ENCODE measurements around the gene TMEM253.
A peak's percentile ranks its signal among the peaks of the same experiment; 100 is the strongest.

The TMEM253 gene

DNA sequence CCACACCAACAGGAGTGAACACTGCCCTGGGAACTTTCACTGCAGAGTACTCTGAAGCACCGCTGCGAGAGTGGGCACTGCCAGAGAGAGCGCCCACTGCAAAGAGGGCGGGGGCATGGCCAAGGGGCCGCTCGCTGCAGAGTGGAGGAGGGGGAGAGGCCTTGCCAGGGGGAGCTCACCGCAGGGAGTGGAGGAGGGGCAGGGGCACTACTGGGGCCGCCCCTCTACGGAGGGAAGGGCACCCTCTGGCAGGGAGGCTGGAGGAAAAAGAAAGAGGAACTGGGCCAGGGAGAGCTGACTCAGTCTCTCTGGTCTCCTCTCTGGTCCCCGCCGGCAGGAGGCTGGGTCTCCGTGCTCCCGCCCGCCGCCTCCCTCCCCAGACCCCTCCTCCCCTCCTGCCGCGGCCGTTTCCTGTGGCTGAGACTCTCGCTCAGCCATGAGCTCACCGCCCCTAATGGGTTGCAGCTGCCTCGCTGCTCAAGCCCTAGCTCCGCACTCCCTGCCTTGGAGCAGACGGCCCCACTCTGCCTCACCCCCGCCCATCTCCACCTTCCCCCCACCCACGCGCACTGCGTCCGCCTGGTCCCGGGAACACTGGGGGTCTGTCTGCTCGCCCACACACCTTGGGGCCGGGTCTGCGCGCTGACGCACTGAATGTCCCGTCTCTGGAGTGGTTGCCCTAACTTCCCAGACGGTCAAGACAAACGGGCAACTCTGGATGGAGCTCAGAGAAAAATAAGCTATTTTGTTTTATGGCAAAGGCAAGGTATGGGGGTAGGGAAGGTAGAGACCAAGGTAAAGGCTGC, 29.4 kb upstream of the TMEM253 start:
- peak; percentile 56 for DNase-seq

DNA sequence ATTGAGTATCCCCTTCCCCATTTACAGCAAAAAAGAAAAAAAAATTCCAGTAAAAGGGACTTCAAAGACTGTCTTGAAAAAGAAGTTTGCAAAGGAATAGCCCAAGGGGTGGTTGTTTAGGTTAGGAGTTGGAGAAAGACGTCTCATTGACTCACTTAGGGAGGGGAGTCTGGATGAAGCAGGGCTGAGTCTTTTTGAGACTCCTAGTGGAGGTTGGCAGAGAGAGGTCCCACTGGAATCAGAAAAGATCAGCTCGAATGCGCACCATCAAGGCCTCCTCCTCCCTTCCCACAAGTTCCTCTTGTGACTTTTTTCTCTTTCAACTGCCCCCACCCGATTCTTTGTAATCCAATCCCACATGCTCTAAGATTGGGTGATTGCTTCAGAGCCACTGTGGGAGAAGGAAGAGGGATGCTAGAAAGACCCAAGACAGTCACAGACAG, 28.8 kb upstream of the TMEM253 start:
- no peak for DNase-seq

DNA sequence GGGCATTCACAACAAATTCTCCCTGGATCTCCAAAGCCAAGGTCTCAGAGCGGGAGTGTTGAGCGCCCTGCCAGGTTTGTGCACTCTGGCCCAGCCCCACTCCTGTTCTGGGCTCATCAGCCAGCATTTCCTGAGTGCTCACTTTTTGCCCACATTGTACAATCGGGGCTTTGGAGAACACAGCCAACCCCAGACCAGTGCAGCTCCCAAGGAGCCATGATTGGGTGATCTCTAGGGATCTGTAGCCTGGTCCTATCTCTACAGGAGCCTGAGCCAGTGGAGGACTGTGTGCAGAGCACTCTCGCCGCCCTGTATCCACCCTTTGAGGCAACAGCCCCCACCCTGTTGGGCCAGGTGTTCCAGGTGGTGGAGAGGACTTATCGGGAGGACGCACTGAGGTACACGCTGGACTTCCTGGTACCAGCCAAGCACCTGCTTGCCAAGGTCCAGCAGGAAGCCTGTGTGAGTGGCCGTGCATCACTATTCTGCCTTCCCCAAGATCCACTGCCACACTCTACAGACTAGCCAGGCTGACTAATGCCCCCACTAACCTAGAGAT, 28.0 kb upstream of the TMEM253 start:
- no peak for DNase-seq

DNA sequence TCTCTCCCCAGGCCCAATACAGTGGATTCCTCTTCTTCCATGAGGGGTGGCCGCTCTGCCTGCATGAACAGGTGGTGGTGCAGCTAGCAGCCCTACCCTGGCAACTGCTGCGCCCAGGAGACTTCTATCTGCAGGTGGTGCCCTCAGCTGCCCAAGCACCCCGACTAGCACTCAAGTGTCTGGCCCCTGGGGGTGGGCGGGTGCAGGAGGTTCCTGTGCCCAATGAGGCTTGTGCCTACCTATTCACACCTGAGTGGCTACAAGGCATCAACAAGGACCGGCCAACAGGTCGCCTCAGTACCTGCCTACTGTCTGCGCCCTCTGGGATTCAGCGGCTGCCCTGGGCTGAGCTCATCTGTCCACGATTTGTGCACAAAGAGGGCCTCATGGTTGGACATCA, 26.9 kb upstream of the TMEM253 start:
- DNase-seq, result no peak

DNA sequence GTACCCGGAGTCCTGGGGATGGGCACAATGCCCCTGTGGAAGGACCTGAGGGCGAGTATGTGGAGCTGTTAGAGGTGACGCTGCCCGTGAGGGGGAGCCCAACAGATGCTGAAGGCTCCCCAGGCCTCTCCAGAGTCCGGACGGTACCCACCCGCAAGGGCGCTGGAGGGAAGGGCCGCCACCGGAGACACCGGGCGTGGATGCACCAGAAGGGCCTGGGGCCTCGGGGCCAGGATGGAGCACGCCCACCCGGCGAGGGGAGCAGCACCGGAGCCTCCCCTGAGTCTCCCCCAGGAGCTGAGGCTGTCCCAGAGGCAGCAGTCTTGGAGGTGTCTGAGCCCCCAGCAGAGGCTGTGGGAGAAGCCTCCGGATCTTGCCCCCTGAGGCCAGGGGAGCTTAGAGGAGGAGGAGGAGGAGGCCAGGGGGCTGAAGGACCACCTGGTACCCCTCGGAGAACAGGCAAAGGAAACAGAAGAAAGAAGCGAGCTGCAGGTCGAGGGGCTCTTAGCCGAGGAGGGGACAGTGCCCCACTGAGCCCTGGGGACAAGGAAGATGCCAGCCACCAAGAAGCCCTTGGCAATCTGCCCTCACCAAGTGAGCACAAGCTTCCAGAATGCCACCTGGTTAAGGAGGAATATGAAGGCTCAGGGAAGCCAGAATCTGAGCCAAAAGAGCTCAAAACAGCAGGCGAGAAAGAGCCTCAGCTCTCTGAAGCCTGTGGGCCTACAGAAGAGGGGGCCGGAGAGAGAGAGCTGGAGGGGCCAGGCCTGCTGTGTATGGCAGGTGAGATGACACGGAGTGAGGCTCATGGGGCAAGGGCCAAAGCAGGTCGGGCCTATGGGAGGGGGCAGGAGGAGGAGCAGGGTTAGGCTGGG, 26.2 kb upstream of the TMEM253 start:
- DNase-seq, result no peak

DNA sequence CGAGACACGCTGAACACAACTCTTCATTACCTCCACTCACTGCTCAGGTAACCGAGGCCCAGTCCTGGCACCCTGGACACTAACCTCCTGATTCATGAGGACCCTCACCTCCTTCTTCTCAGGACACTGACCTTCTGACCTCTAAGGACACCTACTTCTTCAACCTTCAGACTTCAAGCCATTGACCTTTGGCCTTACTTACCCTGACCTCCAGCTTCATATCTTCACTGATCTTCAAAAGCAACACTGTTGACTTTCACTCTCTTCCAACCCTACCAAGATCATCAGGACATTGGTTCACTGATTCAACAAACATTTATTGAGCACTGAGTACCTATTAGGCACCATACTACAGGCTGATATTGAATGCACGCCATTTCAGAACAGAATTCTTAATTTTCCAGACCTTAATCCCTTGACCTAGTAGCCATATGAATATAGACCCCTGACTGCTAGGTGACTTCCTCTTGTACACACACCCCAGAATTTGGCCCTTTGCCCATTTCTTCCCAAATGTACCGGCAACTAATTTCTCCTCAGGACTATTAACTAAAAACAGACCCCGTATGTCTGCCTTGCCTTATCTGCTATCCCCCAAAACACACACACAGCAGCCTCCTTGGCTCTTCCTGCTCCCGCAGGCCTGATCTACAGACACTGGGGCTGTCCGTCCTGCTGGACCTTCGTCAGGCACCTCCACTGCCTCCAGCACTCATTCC, 25.0 kb upstream of the TMEM253 start:
- no peak for DNase-seq

DNA sequence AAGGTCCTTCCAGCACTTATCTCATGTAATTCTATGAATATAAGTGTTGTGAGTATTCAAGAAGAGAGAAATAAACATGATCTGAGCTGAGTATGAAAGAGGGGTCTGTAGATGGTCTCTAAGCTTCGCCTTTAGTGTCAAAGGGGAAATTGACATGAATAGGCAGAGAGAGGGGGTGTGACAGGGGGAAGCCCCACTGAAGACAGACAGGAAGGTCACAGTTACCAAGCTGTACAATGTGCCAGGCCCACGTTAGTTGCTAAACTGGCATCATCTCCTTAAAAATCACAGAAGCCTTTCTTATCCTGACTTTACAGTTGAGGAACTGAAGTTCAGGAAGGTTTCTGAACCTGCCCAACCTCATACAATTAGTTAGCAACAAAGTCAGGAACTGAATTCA, 23.2 kb upstream of the TMEM253 start:
- DNase-seq, result no peak

DNA sequence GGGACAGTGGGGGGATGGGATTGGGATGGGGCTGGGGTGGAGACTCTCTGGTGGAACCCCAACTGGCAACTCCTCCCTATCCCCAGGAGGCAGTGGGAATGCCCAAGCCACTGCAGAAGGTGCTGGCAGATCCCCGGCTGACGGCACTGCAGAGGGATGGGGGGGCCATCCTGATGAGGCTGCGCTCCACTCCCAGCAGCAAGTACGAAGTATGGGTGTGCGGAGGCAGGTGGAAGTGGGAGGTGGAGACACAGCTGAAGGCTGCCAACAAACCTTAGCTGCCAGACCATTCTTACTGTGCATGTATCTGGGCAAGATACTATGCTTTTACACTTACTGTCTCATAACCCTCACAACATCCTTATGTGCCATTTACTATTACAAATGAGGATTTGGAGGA, 22.6 kb upstream of the TMEM253 start:
- DNase-seq, result no peak

DNA sequence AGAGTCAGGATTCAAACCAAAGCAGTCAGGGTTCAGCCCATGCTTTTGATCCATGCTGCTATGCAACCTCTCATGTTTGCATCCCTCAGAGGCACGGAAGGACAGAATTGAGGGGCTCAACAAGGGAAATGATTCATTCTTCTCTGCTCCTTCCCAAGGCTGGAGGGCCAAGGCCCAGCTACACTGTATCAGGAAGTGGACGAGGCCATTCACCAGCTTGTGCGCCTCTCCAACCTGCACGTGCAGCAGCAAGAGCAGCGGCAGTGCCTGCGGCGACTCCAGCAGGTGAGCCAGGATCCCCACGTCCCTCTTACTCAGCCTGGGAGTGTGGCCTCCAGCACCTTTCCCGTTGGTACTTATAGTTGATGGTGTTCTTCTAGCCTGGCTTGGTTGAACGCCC, 22.1 kb upstream of the TMEM253 start:
- no peak for DNase-seq

DNA sequence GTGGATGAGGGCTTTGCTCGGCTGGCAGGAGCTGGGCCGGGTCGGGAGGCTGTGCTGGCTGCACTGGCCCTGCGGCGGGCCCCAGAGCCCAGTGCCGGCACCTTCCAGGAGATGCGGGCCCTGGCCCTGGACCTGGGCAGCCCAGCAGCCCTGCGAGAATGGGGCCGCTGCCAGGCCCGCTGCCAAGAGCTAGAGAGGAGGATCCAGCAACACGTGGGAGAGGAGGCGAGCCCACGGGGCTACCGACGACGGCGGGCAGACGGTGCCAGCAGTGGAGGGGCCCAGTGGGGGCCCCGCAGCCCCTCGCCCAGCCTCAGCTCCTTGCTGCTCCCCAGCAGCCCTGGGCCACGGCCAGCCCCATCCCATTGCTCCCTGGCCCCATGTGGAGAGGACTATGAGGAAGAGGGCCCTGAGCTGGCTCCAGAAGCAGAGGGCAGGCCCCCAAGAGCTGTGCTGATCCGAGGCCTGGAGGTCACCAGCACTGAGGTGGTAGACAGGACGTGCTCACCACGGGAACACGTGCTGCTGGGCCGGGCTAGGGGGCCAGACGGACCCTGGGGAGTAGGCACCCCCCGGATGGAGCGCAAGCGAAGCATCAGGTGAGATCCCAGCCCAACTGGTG, 19.2 kb upstream of the TMEM253 start:
- no peak for DNase-seq

DNA sequence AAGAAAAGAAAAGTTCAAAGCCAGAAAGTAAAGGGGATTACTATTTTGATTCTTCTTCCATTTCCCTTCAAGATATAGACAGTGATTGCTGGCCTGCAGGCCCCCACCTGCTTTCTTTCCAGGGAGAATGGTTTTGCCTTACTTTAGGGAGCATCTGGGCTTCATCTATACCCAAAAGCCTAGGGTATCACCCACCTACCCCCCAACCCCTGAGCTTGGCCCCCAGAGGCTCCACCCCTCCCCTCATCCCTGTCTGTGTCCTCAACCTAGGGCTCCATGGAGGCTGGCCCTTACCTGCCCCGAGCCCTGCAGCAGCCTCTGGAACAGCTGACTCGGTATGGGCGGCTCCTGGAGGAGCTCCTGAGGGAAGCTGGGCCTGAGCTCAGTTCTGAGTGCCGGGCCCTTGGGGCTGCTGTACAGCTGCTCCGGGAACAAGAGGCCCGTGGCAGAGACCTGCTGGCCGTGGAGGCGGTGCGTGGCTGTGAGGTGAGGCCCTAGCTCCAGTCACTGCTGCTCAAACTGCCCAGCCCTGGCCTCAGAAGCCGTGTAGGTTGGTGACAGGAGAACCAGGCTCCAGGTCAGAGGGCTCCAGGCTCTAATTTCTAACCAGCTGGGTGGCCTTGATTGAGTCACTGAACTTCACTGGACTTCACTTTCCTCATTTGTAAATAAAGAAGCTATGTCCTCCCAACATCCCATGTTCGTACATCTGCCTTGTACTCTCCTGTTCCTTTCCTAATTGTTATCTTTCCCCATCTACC, 17.1 kb upstream of the TMEM253 start:
- no peak for DNase-seq

DNA sequence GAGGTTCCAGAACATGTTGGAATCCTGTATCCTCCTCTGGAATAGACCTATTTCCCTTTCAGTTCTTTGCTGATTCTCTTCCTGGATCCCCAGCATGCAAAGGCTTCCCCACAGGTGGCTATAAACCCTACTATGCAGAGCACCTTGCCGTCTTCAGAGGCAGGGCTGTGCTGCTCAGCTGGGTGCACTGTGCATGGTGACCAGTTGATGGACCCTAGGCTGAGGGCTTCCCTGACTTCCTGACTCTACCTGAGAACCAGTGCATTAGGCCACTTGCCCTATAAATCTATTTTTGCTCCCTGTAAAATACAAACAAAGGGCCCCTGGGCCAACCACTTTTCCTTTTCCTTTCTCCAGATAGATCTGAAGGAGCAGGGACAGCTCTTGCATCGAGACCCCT, 16.5 kb upstream of the TMEM253 start:
- DNase-seq, result no peak

DNA sequence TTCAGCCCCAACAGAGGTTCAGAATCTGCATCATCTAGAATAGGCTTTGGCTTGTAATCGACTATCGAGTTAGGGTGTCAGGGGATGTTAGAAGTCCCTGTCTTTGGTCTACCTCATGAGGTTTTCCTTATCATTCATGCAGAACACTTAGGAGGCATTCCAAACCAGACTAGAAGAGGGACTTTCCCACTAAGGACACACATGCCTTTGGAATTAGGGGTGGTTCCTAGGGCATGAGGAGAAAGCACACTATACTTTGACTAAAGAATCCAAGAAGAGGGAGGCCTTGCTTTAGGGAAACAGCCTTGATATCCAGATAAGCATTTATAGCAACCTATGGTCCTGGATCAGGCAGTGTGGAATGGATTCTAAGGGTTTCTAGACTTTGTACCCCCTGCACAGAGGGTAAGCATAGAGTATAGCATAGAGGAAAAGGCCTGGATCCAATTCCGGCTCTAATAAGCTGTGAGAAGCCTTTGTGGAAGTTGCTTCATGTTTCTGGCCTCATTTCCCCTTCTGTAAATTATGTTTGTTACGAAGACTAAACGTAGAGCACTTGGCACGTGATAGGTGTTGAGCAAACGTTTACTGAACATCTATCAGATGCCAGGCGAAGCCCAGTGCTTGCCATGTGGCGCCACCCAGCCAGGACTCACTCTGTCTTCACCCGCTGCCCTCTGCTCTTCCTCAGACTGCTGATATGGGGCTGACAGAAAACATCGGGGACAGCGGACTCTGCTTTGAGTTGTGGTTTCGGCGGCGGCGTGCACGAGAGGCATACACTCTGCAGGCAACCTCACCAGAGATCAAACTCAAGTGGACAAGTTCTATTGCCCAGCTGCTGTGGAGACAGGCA, 15.6 kb upstream of the TMEM253 start:
- no peak for DNase-seq

DNA sequence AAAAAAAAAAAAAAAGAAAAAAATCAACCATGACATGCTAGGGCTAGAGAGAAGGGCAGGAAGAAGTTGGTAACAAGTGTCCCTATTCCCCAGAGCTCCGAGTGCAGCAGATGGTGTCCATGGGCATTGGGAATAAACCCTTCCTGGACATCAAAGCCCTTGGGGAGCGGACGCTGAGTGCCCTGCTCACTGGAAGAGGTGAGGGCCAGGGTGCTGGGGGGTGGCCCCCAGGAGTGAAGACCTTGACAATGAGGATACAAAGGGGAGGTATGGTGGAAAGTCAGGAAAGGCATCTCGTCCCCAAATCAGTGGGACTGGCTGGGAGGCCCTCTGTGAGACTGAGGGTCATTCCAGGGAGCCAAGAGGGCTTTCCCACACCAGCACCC, 14.0 kb upstream of the TMEM253 start:
- DNase-seq, result no peak

DNA sequence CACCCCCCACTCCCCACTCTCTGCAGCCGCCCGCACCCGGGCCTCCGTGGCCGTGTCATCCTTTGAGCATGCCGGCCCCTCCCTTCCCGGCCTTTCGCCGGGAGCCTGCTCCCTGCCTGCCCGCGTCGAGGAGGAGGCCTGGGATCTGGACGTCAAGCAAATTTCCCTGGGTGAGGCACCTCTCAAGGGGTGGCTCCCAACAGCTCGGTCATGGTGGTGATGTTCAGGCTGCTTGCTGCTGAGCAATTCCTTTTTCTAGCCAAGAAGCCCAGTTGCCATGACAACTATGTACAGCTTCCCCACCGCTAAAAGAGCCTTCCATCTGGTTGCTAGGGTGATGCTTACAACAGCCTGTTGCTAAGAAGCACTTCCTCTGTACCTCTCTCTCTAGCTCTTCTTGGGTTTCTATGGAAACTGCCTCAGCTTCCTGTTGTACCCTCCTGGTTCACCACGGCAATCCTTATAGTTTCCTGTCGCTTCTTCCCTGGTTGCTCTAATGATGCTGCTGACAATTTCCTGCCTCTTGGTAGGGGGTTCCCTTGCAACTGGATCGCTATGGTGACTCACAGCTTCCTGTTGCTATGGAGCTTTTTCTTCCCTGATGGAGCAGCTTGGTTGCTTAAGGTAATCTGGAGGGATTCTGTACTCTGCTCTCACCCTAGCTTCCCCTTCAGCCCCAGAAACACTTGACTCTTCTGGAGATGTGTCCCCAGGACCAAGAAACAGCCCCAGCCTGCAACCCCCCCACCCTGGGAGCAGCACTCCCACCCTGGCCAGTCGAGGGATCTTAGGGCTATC, 13.4 kb upstream of the TMEM253 start:
- DNase-seq, result peak; percentile 67

DNA sequence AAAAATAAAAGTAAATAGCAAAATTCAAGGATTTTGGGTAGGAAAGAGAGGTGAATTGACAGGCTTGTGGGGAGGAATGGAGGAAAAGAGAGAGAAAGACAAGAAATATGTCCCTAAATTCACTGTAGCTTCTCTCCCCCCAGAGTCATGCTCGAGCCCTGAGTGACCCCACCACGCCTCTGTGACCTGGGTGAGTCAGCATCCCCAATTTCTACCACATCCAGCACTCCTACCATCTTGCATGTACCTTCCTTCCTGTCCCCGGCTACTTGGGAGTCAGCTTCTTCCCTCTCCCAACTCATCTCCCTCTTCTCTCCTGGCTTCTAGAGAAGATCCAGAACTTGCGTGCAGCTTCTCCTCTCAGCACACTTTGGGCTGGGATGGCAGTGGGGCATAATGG, 12.2 kb upstream of the TMEM253 start:
- no peak for DNase-seq

DNA sequence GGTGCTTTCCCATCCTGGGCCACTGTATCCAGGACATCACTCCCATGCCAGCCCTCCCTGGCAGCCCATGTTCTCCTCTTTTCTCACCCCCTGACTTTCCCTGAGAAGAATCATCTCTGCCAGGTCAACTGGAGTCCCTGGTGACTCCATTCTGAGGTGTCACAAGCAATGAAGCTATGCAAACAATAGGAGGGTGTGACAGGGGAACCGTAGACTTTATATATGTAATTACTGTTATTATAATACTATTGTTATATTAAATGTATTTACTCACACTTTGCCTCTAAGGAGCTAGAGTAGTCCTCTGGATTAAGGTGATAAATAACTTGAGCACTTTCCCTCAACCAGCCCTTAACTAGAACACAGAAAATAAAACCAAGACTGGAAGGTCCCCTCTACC, 11.6 kb upstream of the TMEM253 start:
- no peak for DNase-seq

DNA sequence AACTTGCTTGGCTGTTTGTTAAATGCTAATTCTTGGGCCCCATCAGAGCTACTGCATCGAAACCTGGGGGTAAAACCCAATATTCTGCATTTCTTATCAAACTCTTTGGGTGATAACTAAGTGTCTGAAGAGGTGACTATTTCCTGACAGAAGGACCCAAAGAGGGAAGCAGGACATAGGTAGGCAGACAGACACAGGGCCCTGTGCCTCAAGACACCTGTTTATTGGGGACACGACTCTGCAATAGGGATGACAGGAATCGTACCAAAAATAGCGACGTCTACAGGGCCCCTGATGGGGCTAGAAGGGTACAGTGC, 11.0 kb upstream of the TMEM253 start:
- DNase-seq, result no peak

DNA sequence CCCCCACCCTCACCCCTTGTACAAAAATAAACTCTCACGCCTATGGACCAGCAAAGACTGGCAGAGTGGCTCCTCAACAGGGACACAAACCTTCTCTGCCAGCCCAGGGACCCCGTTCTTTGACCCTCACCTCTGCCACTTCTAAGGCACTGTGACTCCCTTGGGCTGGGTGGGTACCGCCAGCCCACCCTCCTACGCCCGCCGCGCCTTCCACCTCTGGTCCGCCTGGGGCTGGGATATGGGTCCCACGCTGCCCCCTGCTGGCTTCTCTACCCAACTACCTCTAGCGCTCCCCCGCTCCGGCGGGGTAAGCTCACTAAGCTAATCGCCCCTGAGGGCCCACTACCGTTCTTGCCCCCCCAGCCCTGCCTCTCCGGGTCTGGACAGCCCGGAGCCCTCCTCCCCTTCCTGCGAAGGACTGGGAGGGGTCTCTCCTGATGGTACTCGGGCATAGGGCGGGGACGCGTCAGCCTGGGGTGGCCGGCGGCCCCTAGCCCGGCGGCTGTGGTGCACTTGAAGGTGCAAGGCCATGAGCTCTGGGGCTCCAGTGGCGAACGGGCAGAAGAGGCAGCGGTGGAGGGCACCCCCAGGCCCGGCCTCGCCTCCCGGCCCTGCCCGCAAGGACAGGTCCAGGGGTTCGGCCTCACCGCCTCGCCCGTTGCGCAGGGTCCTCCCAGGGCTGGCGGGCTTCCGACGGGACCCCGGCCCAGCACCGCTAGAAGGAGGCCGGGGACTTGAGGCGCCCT, 10.5 kb upstream of the TMEM253 start:
- DNase-seq, result no peak

Measured in T1000 (cell line).